G401.6 (cell line): ENCODE data around the gene MAJIN.

Source experiments
- FAIRE-seq: peaks from 2 replicates; lab custom pipeline; 2012; peaks lifted over from hg19 to GRCh38; lab: Jason Lieb, UNC

The MAJIN gene

GRCh38 chr11:64990222-64990923 lies 18.5 kb upstream of the MAJIN start:
- no peak for FAIRE-seq

GRCh38 chr11:64989416-64989815 lies 17.5 kb upstream of the MAJIN start:
- no peak for FAIRE-seq

DNA sequence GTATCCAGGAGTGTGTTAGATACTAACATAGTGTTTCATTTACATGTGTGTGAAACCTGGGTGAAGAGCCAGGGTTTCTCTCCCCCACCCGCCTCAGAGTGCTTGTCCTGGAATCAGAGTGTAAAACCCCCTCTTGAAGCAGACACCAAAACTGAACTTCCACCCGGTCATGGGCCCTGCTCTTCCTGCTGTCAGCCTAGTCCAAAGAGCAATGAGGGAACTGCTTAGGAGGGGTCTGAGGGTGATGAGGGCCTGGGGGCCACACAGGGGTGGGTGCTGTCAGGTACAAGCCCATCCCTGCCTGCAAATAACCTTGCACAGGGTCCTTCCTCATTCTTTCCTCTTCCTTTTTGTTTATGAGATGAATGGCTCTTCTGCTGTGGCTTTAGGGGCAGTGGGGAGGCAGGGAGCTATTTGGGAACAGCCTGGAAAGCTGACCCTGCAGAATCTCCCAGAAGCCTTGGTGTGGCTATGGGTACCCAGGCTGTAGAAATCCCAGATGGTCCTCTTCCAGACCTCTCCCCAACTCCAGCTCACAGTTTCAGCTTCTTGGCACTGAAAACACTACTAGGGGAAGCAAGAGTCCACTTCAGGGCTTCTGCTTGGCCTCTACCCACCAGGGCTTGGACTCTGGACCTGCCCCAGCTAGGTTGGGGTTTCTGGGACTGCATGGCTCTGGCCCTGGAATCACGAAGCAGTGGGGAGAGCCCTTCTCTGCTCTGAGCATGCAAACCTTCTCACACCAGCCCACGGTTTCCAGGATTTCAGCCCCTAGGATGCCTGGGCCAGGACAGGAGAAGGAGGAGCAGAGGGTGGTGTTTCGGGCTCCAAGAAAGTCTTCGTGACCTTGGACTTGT lies 16.3 kb upstream of the MAJIN start:
- FAIRE-seq = no peak

- peak; percentile 86 for FAIRE-seq
These were observed 11.4 kb upstream of the MAJIN start for GRCh38 chr11:64983339-64983738.

GRCh38 chr11:64976651-64977050 lies 4.7 kb upstream of the MAJIN start:
- FAIRE-seq = no peak

- FAIRE-seq = no peak
These were observed 2.2 kb upstream of the MAJIN start for GRCh38 chr11:64974124-64974523.

DNA sequence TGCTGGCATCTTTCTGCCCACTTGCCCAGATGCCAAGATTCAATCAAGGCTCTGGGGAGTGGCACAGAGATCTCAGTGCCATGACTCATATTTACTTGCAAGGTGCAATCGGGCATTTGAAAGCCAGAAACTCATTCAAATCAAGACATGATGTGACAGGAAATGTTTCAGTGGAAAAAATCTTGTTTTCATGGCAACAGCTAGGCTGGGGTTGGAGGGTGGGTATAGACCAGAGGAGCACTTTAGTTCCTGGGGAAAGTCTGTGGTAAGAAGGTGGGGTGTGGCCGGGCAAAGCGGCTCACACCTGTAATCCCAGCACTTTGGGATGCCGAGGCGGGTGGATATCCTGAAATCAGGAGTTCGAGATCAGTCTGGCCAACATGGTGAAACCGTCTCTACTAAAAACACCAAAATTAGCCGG lies 1.2 kb downstream of the MAJIN start:
- FAIRE-seq = no peak

DNA sequence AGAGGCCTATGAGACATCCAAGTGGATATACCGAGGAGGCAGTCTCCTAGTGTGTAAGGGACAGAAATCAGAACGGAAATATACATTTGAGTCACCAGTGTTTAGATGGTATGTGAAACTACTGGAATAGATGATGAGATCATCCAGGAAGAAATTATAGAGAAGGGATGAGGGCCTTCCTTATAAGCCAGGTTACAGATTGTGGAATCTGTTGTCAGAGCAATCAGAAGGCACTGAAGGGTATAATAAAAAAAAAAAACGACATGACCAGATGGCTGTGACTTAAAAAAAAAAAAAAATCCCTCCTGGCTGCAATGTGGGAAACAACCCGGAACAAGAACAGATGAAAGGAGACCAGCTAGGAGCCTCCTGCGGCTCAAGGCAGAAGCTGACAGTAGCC lies 2.7 kb downstream of the MAJIN start:
- FAIRE-seq = no peak

- no peak for FAIRE-seq
These were observed 4.5 kb downstream of the MAJIN start for GRCh38 chr11:64967375-64967774.

- no peak for FAIRE-seq
These were observed 8.8 kb downstream of the MAJIN start for GRCh38 chr11:64963072-64963631.

DNA sequence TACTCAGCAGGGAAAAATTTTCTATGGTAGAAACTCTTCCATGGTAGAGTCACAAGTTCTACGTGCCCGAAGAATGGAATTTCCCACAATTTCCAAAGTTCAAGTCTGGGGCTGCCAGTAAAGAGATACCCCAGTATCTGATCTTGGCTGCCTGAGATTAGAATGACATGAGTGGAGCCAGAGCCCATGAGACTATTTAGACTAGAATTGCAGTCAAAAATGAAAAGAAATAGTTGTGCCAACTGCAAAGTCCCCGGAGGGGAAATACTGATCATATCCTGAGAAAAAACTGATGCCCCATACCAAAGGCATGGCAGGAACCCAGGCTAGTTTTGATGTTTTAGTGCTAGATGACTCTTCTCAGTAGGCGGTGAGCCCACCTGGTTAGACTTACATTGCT lies 11.2 kb downstream of the MAJIN start:
- FAIRE-seq = no peak

GRCh38 chr11:64959498-64959897 lies 12.4 kb downstream of the MAJIN start:
- no peak for FAIRE-seq

- FAIRE-seq = no peak
These were observed 17.7 kb downstream of the MAJIN start for GRCh38 chr11:64954201-64954600.

DNA sequence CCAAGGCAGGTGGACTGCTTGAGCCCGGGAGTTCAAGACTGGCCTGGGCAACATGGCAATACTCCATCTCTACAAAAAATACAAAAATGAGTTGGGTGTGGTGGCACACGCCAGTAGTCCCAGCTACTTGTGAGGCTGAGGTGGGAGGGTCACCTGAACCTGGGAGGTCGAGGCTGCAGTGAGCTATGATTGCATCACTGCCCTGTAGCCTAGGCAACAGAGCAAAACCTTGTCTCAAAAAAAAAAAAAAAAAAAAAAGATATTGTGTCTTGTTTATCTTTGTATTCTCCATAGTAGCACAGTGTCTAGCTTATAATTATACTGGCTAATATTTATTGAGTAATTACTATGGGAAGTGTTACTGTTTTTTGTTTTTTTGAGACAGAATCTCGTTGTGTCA lies 20.4 kb downstream of the MAJIN start:
- no peak for FAIRE-seq

- FAIRE-seq = no peak
These were observed 24.6 kb downstream of the MAJIN start for GRCh38 chr11:64947208-64947814.

DNA sequence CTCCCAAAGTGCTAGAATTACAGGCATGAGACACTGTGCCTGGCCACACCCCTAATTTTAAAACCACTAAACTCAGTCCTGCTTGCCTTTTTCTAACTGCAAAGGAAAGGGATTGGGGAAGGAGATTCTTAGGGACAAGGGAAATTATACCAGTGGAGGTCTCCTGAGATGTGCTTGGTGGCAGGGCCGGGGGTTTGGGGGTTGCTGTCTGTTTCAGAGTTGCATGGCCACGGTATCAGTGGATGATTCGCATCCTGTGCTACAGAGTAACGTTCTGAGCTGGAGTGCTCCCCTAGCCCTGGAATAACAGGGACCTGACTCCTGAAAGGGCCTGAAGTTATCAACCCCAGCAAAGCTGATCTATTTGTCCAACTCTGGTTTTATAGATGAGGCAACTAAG lies 35.4 kb downstream of the MAJIN start:
- no peak for FAIRE-seq

GRCh38 chr11:64935359-64936081 lies 36.4 kb downstream of the MAJIN start, which contains the start of gene GPHA2:
TSS of gene GPHA2 (minus strand) at chr11:64935893. CDS start at chr11:64935460, 433 bp downstream.
- no peak for FAIRE-seq

DNA sequence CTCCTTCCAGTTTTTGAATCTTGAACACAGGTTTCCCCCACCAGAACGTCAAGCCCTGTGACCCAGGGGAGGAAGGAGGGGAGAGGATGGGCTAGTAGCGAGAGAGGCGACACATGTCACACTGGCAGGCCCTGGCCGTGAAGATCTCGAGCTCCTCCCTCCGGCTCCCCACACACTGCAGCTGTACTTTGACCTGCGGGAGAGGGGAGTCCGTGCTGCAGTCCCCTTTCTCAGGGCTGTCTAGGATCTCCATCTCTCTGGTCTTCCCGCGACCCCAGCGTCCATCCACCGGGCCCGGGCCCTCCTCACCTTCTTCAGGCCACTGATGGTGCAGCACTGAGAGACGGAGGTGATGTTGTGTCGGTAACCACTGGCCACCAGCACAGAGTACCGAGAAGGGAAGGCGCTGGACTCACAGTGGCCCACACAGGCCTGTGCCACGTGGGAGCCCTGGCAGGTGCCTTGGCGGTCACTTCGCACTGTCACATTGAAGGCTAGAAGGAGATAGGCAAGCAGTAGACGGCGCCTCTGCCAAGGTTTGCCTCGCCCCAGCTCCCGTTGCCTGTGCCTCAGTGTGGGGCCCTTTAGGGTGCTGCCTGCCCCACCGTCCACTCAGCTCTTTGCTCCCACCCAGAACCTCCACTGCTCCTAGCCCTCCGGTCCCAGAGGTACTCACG lies 37.1 kb downstream of the MAJIN start:
- FAIRE-seq = no peak

DNA sequence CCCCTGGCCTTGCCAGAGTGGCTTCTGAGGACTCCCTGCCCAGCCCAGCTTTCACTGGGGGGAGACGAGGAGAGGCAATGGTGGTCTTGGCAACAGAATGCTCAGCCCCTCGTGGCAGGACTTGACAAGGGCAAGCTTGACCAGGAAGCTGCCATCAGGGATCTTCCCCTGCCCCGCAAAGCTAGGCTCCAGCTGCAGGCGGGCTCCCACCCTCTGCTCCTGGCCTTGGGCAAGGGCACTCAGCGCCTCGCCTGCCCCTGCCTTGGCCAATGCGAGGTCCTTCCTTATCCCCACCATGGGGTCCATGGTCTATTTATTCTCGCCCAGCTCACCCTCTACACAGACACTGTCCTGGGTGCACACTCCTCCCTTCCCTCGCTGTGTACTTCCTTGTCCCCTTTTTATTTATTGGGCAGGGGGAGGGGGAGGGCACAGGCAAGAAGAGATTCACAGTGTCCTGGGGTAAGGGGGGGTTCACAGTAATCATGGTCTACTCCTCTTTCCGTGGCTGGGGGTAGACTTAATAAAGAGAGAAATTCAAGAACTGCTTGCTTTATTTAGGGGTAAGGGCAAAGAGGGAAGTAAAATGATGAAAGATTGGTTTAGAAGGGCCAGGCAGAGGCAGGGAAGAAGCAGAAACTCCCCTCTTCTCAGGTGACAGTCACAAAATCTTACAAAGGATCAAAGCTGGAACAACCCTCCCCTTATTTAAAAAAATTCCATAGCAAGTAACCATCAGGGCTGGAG lies 37.8 kb downstream of the MAJIN start:
- no peak for FAIRE-seq

DNA sequence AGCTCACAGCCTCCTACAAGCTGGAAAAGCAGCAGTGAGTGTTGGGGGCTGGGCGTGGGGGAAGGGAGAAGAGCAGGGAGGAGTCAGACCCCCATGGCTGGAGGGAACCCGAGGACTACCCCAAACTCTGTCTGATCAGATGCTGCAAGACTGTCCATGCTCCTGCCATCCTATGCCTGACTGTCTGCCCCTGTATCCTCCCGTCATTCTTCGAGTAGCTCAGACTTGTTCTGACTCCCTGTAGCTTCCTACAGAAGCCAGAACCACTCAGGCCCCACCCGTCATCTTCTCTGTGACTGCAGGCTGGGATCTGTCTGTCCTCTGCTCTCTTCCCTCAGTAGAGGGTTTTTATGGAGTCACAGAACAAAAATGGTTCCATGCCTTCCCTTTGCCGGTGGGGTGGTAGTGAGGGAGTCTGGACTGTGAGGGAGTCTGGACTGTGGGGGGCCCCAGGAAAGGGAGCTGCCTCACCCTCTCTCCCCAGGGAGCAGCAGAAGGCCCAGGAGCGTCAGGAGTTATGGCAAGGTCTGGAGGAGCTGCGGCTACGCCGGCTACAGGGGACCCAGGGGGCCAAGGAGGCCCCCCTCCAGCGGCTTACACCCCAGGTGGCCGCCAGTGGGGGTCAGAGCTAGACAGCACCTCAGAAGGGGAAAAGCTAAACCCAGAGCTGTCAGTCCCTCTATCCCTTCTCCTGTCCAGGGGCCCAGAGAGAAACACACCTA lies 38.5 kb downstream of the MAJIN start:
- FAIRE-seq = no peak
